NCI-H524 (cell line): ENCODE data around the gene XRCC1.
"Not testable (repeated sequence)": the region's sequence is repeated elsewhere in the genome, so short reads cannot be mapped to it uniquely, and the experiment has no call there.

Experiments
- DNase-seq, 2 experiments: peaks; one replicate each; lab custom pipeline; 2025; lab: John Stamatoyannopoulos, UW

Gene XRCC1

GRCh38 chr19:43519436-43520088 lies 55.8 kb downstream of the XRCC1 start:
- peak; percentile 32 to 71 for DNase-seq

GRCh38 chr19:43518051-43518450 lies 57.3 kb downstream of the XRCC1 start:
- no peak for DNase-seq

DNA sequence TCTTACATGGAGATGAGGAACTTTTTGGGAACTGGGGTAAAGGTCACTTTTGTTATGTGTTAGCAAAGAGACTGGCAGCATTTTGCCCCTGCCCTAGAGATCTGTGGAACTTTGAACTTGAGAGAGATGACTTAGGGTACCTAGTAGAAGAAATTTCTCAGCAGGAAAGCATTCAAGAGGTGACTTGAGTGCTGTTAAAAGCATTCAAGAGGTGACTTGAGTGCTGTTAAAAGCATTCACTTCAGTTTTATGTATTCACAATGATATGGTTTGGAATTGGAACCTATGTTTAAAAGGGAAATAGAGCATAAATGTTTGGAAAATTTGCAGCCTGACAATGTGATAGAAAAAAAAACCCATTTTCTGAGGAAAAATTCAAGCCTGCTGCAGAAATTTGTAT lies 62.9 kb downstream of the XRCC1 start:
- DNase-seq = not testable (repeated sequence)

DNA sequence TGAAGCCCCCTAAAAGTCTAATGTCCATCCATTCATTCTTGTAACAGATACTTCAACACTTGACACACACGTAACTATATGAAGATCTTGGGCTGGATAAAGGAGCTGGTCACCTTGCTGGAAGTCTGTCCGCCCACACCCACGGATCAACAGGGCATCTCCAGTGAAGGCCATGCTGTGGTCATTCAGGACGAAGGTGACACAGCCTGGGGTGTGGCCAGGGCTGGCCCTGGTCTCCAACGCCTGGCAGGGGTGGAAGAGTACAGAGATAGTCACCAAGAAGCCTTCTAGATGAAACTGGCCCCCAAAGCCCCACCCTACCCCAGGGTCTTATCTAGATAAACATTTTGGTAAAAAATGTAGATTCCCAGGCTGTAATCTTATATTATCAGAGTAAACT lies 64.0 kb downstream of the XRCC1 start:
- no peak for DNase-seq

- DNase-seq = no peak
Observed at GRCh38 chr19:43510713-43511112, 64.6 kb downstream of the XRCC1 start.

- no peak for DNase-seq
Observed at GRCh38 chr19:43507880-43508279, 67.4 kb downstream of the XRCC1 start.

DNA sequence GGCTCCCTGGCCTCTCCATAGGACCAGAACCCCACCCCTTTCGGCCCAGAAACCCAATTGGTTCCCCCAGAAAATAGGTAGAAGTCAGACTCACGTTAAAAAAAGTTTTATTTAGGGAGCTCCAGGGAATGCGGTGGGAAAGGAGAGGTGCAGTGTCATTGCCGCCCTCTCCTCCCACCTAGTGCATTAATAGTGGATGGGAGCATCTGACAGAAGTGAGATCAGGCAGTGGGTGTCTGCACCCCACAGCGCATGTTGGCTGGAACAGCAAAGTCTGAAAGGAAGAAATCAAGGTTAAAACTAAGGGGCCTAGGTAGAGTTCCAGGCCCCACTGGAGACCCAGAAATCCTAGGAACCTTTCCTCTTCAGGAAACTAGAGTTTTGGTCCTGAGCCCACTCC lies 68.7 kb downstream of the XRCC1 start:
- no peak for DNase-seq

GRCh38 chr19:43505941-43506340 lies 69.4 kb downstream of the XRCC1 start:
- no peak for DNase-seq

DNA sequence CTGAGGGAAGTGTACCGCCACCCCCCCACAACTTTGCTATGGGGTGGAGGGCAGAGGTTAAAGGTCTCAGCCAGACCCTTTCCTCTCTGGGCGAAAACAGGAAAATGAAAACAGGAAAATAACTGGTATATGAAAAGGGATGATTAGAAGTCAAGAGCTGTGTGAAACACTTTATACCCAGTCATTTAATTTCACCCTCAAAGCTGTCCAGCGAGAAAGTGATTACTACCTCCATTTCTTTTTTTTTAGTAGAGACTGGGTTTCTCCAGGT lies 70.2 kb downstream of the XRCC1 start:
- no peak for DNase-seq

DNA sequence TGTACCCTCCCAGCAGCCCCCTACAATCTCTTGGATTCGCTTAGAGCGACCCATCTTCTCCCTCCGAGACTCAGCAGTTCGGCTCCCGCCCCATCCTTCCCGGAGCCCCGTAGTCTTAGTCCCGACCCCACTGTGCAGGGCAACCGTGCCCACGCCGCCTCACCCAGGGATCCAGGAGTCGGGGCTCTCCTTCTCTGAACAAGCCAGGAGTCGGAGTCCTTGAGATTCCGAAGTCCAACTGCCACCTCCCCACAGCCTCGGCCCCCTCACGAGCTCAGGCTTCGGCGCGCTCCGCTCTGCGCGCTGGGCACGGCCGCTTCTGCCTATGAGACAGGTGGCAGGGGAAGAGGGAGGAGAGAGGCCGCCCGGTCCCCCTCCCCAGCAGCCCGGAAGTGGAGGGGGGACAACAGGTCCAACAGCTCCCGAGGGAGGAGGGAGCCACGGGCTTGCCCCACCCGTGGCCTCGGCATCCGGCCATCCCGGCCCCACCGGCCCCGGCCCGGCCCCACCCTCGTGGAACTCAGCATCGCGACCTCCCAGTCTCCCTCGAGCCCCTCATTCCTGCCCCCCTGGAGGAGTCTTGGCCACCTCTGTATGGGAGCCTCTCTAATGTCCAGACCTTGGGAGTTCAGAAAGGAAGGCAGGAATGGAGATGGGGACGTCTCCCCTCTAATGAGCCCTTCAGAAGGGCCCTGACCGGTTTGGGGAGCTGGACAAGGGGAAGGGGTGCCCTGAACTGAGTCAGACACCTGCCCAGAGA lies 70.7 kb downstream of the XRCC1 start, which contains the start of gene PHLDB3:
PHLDB3 (minus strand) TSS at position 321 of the 760 bp plus-strand sequence. CDS start 628 bp downstream, outside the sequence.
- DNase-seq = peak in 1 of 2 experiments; percentile 56

GRCh38 chr19:43503501-43504425 lies 71.6 kb downstream of the XRCC1 start:
- peak; percentile 67 to 88 for DNase-seq

GRCh38 chr19:43502419-43502976 lies 72.8 kb downstream of the XRCC1 start:
- no peak for DNase-seq

- DNase-seq = no peak
Observed at GRCh38 chr19:43501661-43502418, 73.5 kb downstream of the XRCC1 start.

- no peak for DNase-seq
Observed at GRCh38 chr19:43499042-43499441, 76.3 kb downstream of the XRCC1 start.

- no peak for DNase-seq
Observed at GRCh38 chr19:43498233-43498842, 77.0 kb downstream of the XRCC1 start.

DNA sequence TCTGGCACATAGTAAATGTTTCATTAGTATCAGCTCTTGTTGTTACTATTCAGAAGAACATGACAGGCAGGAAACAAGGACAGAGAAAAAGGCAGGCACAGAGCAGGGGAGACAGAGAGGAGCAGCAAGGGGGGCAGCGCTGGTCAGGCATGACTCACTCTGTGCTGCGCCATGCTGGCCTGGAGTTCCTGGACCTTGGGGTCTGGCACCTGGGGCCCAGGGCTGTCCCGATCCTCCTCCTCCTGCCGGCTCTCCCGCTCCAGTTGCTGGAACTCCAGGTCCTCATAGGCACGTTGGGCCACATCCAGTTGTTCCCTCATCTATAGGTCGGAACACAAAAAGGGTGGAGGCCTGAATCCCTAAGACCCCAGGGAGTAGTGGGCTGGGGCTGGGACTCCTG lies 78.4 kb downstream of the XRCC1 start:
- DNase-seq = no peak

GRCh38 chr19:43495082-43495481 lies 80.2 kb downstream of the XRCC1 start:
- no peak for DNase-seq
